H1 (cell line): Measurements from ENCODE around the gene RBP7. TPM values are rescaled to one million over a fixed set of nuclear protein-coding genes. Genes with fewer than 3 reads are reported as not detected.

Experiments used
- CTCF ChIA-PET: fragments of 300-600 bp; sonication (Branson Sonifier 250); formaldehyde crosslinking; loops from one replicate; lab custom pipeline; 2021; ENCODE audit not compliant: partially characterized antibody; lab: Charles Lee
- POLR2A ChIA-PET: fragments of 300-600 bp; sonication (Branson Sonifier 250); formaldehyde crosslinking; loops from one replicate; lab custom pipeline; 2021; ENCODE audit warnings: inconsistent platforms; ENCODE audit not compliant: partially characterized antibody; lab: Charles Lee
- DNase-seq, 2 experiments: peaks; one replicate each; pipeline versions ENCODE4 v3.0.0 to v3.0.0-alpha.2; 2010 to 2022; ENCODE audit warnings: low spot score in 2 of 2, low read depth in 1 of 2, mixed read lengths in 1 of 2
- FAIRE-seq: peaks from 2 replicates; lab custom pipeline; 2011; peaks lifted over from hg19 to GRCh38; lab: Jason Lieb, UNC
- H2AFZ ChIP-seq: 2 replicates; pipeline ENCODE4 v1.8.1; 2012; ENCODE audit warnings: low read length, inconsistent platforms
- H2AK5ac ChIP-seq: 2 replicates; pipeline ENCODE4 v1.6.1; 2013; ENCODE audit warnings: low read depth, low read length
- H2BK120ac ChIP-seq: replicated peaks from 2 replicates; pipeline ENCODE3; 2013; ENCODE audit warnings: low read depth, low read length, inconsistent platforms
- H2BK12ac ChIP-seq: 2 replicates; pipeline ENCODE4 v1.6.1; 2013; ENCODE audit warnings: low read depth, low read length
- H2BK15ac ChIP-seq: 2 replicates; pipeline ENCODE4 v1.6.1; 2013; ENCODE audit warnings: low read length
- H2BK20ac ChIP-seq: 2 replicates; pipeline ENCODE4 v1.6.1; 2013; ENCODE audit warnings: low read length
- H2BK5ac ChIP-seq: 2 replicates; pipeline ENCODE4 v1.6.1; 2013; ENCODE audit warnings: low read depth, low read length
- H3K14ac ChIP-seq: 2 replicates; pipeline ENCODE4 v1.6.1; 2013; ENCODE audit warnings: inconsistent platforms; ENCODE audit not compliant: insufficient read length
- H3K18ac ChIP-seq: 2 replicates; pipeline ENCODE4 v1.6.1; 2013; ENCODE audit warnings: low read length; ENCODE audit errors: extremely low read depth
- H3K23ac ChIP-seq: 2 replicates; pipeline ENCODE4 v1.6.1; 2013; ENCODE audit warnings: inconsistent platforms; ENCODE audit not compliant: insufficient read length
- H3K23me2 ChIP-seq: 2 replicates; pipeline ENCODE4 v1.6.1; 2013; ENCODE audit warnings: low read depth, low read length
- H3K27ac ChIP-seq: 2 replicates; pipeline ENCODE4 v1.6.1; 2011; ENCODE audit warnings: low read depth, low read length, inconsistent platforms
- H3K27me3 ChIP-seq, 4 experiments: replicated peaks in 1 of 4; 1 replicate in 1 of 4; 2 replicates in 3 of 4; pipeline versions ENCODE4 v1.6.1 to v1.8.1; 2011 to 2013; ENCODE audit warnings: low read length in 3 of 4, mild to moderate bottlenecking in 3 of 4, inconsistent platforms in 2 of 4, mixed read lengths in 2 of 4, moderate library complexity in 1 of 4; ENCODE audit not compliant: control insufficient read depth in 3 of 4, insufficient read depth in 3 of 4; ENCODE audit errors: extremely low read depth in 1 of 4
- H3K36me3 ChIP-seq, 4 experiments: 2 replicates each; pipeline versions ENCODE4 v1.6.1 to v1.8.1; 2011 to 2013; ENCODE audit warnings: mild to moderate bottlenecking in 4 of 4, low read length in 3 of 4, moderate library complexity in 2 of 4, control low read depth in 1 of 4, inconsistent platforms in 1 of 4; ENCODE audit not compliant: insufficient read depth in 4 of 4, control insufficient read depth in 2 of 4
- H3K4ac ChIP-seq: replicated peaks from 2 replicates; pipeline ENCODE3; 2013; ENCODE audit warnings: low read length, low read depth, mixed read lengths, inconsistent platforms; ENCODE audit not compliant: insufficient read length
- H3K4me1 ChIP-seq, 4 experiments: replicated peaks in 1 of 4; 1 replicate in 1 of 4; 2 replicates in 3 of 4; pipeline versions ENCODE4 v1.6.1 to v1.8.1; 2011 to 2013; ENCODE audit warnings: low read length in 3 of 4, inconsistent platforms in 2 of 4, mixed read lengths in 1 of 4; ENCODE audit not compliant: insufficient read depth in 4 of 4, control insufficient read depth in 3 of 4
- H3K4me2 ChIP-seq, 2 experiments: 2 replicates each; pipeline versions ENCODE4 v1.6.1 to v1.8.1; 2011 to 2013; ENCODE audit warnings: low read depth in 2 of 2, low read length in 2 of 2, control low read depth in 1 of 2, inconsistent platforms in 1 of 2, mild to moderate bottlenecking in 1 of 2; ENCODE audit not compliant: insufficient read depth in 1 of 2
- H3K4me3 ChIP-seq, 4 experiments: fragments of 200-600, 300-600 bp in 1 of 4; sonication (generic), shearing (Covaris generic), sonication (Bioruptor Twin) in 1 of 4; 2 replicates each; pipeline versions ENCODE4 v1.5.1 to v1.8.1; 2011 to 2016; ENCODE audit warnings: low read length in 4 of 4, low read depth in 3 of 4, control low read depth in 2 of 4, inconsistent platforms in 2 of 4, mild to moderate bottlenecking in 2 of 4, mixed read lengths in 1 of 4, moderate library complexity in 1 of 4; ENCODE audit not compliant: insufficient read depth in 2 of 4; ENCODE audit errors: extremely low read depth in 1 of 4
- H3K56ac ChIP-seq: replicated peaks from 2 replicates; pipeline ENCODE3; 2013; ENCODE audit warnings: low read depth, mild to moderate bottlenecking, mixed read lengths, low read length, inconsistent platforms; ENCODE audit not compliant: insufficient read length
- H3K79me1 ChIP-seq: 2 replicates; pipeline ENCODE4 v1.6.1; 2013; ENCODE audit warnings: low read depth, low read length, control low read depth
- H3K79me2 ChIP-seq, 2 experiments: 2 replicates each; pipeline versions ENCODE4 v1.6.1 to v1.8.1; 2012 to 2013; ENCODE audit warnings: low read length in 2 of 2, mild to moderate bottlenecking in 2 of 2, inconsistent platforms in 1 of 2; ENCODE audit not compliant: insufficient read depth in 2 of 2, control insufficient read depth in 1 of 2
- H3K9ac ChIP-seq, 4 experiments: replicated peaks in 1 of 4; 1 replicate in 1 of 4; 2 replicates in 3 of 4; pipeline versions ENCODE4 v1.6.1 to v1.8.1; 2011 to 2013; ENCODE audit warnings: low read depth in 3 of 4, low read length in 3 of 4, control low read depth in 2 of 4, mild to moderate bottlenecking in 2 of 4, moderate library complexity in 2 of 4, inconsistent platforms in 1 of 4; ENCODE audit errors: extremely low read depth in 1 of 4
- H3K9me3 ChIP-seq, 2 experiments: 2 replicates each; pipeline versions ENCODE4 v1.6.1 to v1.8.1; 2012 to 2013; ENCODE audit warnings: mild to moderate bottlenecking in 2 of 2, moderate library complexity in 2 of 2, control low read depth in 1 of 2, inconsistent platforms in 1 of 2, low read depth in 1 of 2, low read length in 1 of 2, mixed read lengths in 1 of 2; ENCODE audit not compliant: insufficient read depth in 2 of 2
- H4K20me1 ChIP-seq, 2 experiments: replicated peaks in 1 of 2; 2 replicates each; pipeline versions ENCODE3 to v1.8.1; 2011 to 2013; ENCODE audit warnings: inconsistent platforms in 2 of 2, low read length in 2 of 2, mild to moderate bottlenecking in 1 of 2; ENCODE audit not compliant: insufficient read depth in 2 of 2, control insufficient read depth in 1 of 2
- H4K5ac ChIP-seq: 2 replicates; pipeline ENCODE4 v1.6.1; 2013; ENCODE audit warnings: low read length, low read depth, mixed read lengths, inconsistent platforms; ENCODE audit not compliant: insufficient read length
- H4K8ac ChIP-seq: 2 replicates; pipeline ENCODE4 v1.8.0; 2013; ENCODE audit warnings: mild to moderate bottlenecking, moderate library complexity, low read length, inconsistent platforms; ENCODE audit not compliant: insufficient read depth; ENCODE audit errors: extremely low read depth
- H4K91ac ChIP-seq: replicated peaks from 2 replicates; pipeline ENCODE3; 2013; ENCODE audit warnings: low read length, mixed read lengths, inconsistent platforms; ENCODE audit not compliant: insufficient read length
- ATF3 ChIP-seq: IDR thresholded peaks from 2 replicates; pipeline ENCODE4 v1.6.1; 2011; ENCODE audit warnings: low read depth, mild to moderate bottlenecking, low read length; ENCODE audit not compliant: insufficient read depth
- CEBPB ChIP-seq: IDR thresholded peaks from 2 replicates; pipeline ENCODE4 v1.6.1; 2012; ENCODE audit warnings: low read depth, low read length
- CTBP2 ChIP-seq: IDR thresholded peaks from 2 replicates; pipeline ENCODE4 v1.7.0; 2011; ENCODE audit warnings: borderline replicate concordance, mild to moderate bottlenecking, moderate library complexity, mixed read lengths, low read length; ENCODE audit not compliant: insufficient read depth, insufficient read length
- CTCF ChIP-seq, 3 experiments: IDR thresholded peaks; 1 replicate in 2 of 3; 2 replicates in 1 of 3; pipeline versions ENCODE4 v1.5.1 to v1.6.1; 2011; ENCODE audit warnings: low read length in 3 of 3, mild to moderate bottlenecking in 3 of 3, inconsistent platforms in 2 of 3, low read depth in 1 of 3, moderate library complexity in 1 of 3; ENCODE audit not compliant: insufficient read depth in 1 of 3; ENCODE audit errors: control extremely low read depth in 1 of 3
- EGR1 ChIP-seq: IDR thresholded peaks from 2 replicates; pipeline ENCODE4 v1.6.1; 2011; ENCODE audit warnings: low read depth, low read length, borderline replicate concordance
- GABPA ChIP-seq: IDR thresholded peaks from 2 replicates; pipeline ENCODE4 v1.6.1; 2011; ENCODE audit warnings: mild to moderate bottlenecking, low read length, moderate library complexity, borderline replicate concordance; ENCODE audit not compliant: insufficient read depth
- NRF1 ChIP-seq: IDR thresholded peaks from 2 replicates; pipeline ENCODE4 v1.6.1; 2011; ENCODE audit warnings: mild to moderate bottlenecking, low read depth, low read length, improper control_type of control experiment
- PHF8 ChIP-seq: fragments of 200-600 bp; sonication (generic); conservative IDR thresholded peaks from 2 replicates; pipeline ENCODE4 v1.7.1; 2012; ENCODE audit warnings: low read depth, mild to moderate bottlenecking, inconsistent platforms, low read length, moderate library complexity
- POLR2AphosphoS5 ChIP-seq: IDR thresholded peaks from 2 replicates; pipeline ENCODE4 v1.6.1; 2011; ENCODE audit warnings: low read depth, low read length
- RXRA ChIP-seq: IDR thresholded peaks from 2 replicates; pipeline ENCODE4 v1.6.1; 2011; ENCODE audit warnings: low read depth, mild to moderate bottlenecking, low read length, moderate library complexity; ENCODE audit not compliant: insufficient read depth
- SP2 ChIP-seq: IDR thresholded peaks from 2 replicates; pipeline ENCODE4 v1.6.1; 2012; ENCODE audit warnings: mild to moderate bottlenecking, low read length, inconsistent platforms
- YY1 ChIP-seq: IDR thresholded peaks from 2 replicates; pipeline ENCODE4 v1.6.1; 2011; ENCODE audit warnings: low read depth, mild to moderate bottlenecking, low read length
- WGBS, 2 experiments: shearing (Covaris generic) in 1 of 2; methylation state at CpG; one replicate each; pipeline versions ENCODE4 v1.1.6 to v1.1.7; 2013 to 2015; ENCODE audit warnings: low lambda C conversion rate in 2 of 2, mixed read lengths in 2 of 2, inconsistent platforms in 1 of 2, low coverage in 1 of 2, missing lambda C conversion rate in 1 of 2; ENCODE audit not compliant: insufficient replicate concordance in 2 of 2, insufficient coverage in 1 of 2, insufficient read length in 1 of 2; ENCODE audit errors: extremely low coverage in 1 of 2, missing lambda C conversion rate in 1 of 2; 5-methylcytosine and 5-hydroxymethylcytosine counted together
- polyA plus RNA-seq, 7 experiments: library from polyadenylated mRNA; depleted of rRNA in 3 of 7; stranded (reverse) in 5 of 7; unstranded in 2 of 7; fragments of >200 nt in 5 of 7; fragments of 200-250 nt in 2 of 7; gene quantifications; 1 replicate in 5 of 7; 2 replicates in 1 of 7; 4 replicates in 1 of 7; pipeline versions ENCODE4 v1.2.1 to v1.2.3, GENCODE V29; 2011 to 2013; ENCODE audit warnings: missing spikeins in 2 of 7, mixed read lengths in 2 of 7
- total RNA-seq: library from RNA; stranded (reverse); fragmentation: NEBNext Ultra II Directional; extraction: Animal tissue kit (Norgen Biotek cat#: 25700); gene quantifications from 2 replicates; pipeline ENCODE4 v1.2.1, GENCODE V29; 2021

Gene RBP7
- total and polyA plus RNA-seq, 2 of the 8 experiments (the other 6 are each of a cell fraction or from before 2014, with no cell fraction given), result 5.7 to 7.2 TPM

DNA sequence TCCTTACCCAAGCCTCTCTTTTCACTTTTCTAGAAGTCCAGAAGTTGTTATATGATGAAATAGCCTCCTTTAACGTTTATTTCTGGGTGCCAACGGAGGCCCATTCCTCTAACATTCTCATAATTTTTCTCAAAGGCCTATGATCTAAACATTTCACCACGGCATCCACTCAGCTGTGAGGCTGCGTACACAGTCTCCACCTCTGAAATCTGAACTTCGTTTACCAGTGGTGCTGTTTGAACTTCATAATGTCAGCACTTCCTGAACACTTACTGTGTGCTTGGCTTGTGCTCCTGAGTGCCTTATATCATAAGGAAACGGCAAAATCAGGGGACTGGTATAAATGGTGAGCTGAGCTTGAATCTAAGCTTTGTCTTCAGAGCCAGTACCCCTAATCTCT lies 12.0 kb upstream of the RBP7 start:
- H4K91ac ChIP-seq, result no peak overlapping the region
- CTCF ChIA-PET, result no interaction called here
- H2BK20ac ChIP-seq, result no peak overlapping the region
- no peak overlapping the region for H2BK12ac ChIP-seq
- no peak overlapping the region for H3K4ac ChIP-seq
- H3K4me1 ChIP-seq, result no peaks in the 10 kb centered on the region
- FAIRE-seq (no peak), DNase-seq (no peak)
- H2AFZ ChIP-seq, result no peak overlapping the region
- no peak overlapping the region for H4K8ac ChIP-seq
- no peak overlapping the region for H4K5ac ChIP-seq
- H2AK5ac ChIP-seq, result no peak overlapping the region
- 76% methylated on average over 6 of the region's 6 CpGs; no CpG with 5 or more reads in 1 of the 2 experiments for WGBS, 2 experiments
- H3K14ac ChIP-seq, result no peak overlapping the region
- no peak overlapping the region for H2BK5ac ChIP-seq
- no peak overlapping the region for H3K56ac ChIP-seq
- H3K9ac ChIP-seq, result no peak overlapping the region
- H3K79me2 ChIP-seq, result no peaks in the 10 kb centered on the region
- no peaks in the 10 kb centered on the region for H3K36me3 ChIP-seq
- no peak overlapping the region for H2BK120ac ChIP-seq
- H4K20me1 ChIP-seq, result no peaks in the 10 kb centered on the region
- no peak overlapping the region for H3K27ac ChIP-seq
- POLR2A ChIA-PET, result no interaction called here
- H3K18ac ChIP-seq, result no peak overlapping the region
- H3K9me3 ChIP-seq, result no peaks in the 10 kb centered on the region
- H2BK15ac ChIP-seq, result no peak overlapping the region
- H3K4me2 ChIP-seq, result no peak overlapping the region
- no peaks in the 10 kb centered on the region for H3K23me2 ChIP-seq
- no peak overlapping the region for H3K23ac ChIP-seq
- no peaks in the 10 kb centered on the region for H3K79me1 ChIP-seq
- H3K4me3 ChIP-seq, result no peak overlapping the region
- H3K27me3 ChIP-seq, result no peaks in the 10 kb centered on the region
- TF ChIP-seq NRF1 (no peak), SP2 (no peak), CTCF (IDR thresholded peaks at IDR 0.05; ENCODE audit: control extremely low read depth in 1 of 3, insufficient read depth in 1 of 3, low read depth in 1 of 3, low read length in 3 of 3) (no peak), CEBPB (no peak), ATF3 (no peak), POLR2AphosphoS5 (no peak), CTBP2 (no peak), YY1 (no peak), PHF8 (no peak), EGR1 (no peak), RXRA (no peak), GABPA (no peak)
